HG03342 (cell line): Measurements from ENCODE around the gene UBE2H.
"Not testable (repeated sequence)": the region's sequence is repeated elsewhere in the genome, so short reads cannot be mapped to it uniquely, and the experiment has no call there.

ENCODE experiments used
- ATAC-seq: cut with Tn5 transposase; IDR thresholded peaks from one replicate; pipeline ENCODE4 v1.9.1; 2021; ENCODE audit warnings: mild to moderate bottlenecking, moderate library complexity; ENCODE audit not compliant: unreplicated experiment

Gene UBE2H

DNA sequence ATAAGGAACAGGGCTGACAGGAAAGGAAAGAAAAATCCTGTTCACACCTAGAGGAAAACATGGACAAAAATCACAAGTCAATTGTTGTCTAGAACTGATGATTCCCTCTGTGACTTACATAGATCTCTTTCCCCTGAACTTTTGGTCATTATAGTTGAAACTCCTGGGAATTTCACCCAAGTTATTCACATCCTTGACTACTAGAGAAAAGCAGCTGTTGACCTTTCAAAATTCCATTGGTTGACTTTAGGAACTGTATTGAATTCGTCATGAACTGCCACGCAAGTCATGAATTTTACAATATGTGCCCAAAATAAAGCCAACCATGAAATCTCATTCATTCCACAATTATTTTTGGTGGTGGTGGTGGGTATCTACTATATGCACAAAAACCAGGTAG lies 104.3 kb downstream of the UBE2H start:
- ATAC-seq, result no peak

DNA sequence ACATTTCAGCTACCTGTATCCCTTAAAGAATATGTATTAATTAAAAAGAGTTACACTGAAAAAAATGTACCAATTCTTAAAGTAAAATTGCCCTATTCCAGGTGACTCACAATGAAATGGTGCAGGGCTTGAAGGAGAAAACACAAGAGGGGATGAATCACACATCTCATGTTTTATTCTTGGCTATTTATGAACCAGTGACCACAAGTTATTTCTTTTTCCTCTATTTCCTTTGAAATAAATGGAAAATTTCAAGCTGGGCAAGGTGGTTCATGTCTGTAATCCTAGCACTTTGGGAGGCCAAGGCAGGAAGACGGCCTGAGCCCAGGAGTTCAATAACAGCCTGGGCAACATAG lies 106.8 kb downstream of the UBE2H start:
- no peak for ATAC-seq

DNA sequence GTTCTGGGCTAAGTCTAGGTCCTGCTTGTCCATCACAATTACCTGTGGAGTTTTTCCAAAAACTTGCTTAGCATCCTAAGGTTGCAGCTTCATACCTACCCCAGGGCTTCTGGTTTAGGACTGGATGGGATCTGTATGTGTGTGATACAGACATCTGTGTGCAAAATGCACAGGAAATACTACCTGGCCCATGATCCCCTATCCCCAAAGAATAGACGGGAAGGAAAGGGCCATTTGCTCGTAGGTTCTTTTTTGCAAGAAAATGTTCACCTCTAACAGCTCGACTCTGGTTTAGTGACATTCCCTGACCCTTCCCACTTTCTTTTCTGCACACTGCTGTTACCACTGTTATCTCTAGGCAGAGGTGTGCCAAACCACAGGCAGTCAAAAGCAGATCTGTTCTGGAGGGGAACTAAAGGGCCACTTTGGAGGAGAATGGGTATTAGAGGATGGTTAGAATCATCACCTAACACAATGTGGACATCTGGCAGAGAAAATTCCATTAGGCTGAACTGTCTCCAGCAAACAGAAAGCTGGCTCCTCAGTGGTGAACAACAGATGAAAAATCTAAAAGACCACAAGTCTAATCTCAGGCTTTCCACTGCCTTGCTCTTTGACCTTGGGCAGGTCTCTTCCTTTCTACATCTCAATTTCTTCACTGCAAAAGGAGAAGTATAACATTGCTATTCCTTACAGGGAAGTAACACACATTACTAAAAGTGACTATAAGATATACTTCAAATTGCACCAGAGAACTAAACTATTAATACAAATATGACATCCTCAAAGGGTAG lies 107.4 kb downstream of the UBE2H start:
- ATAC-seq, result no peak

DNA sequence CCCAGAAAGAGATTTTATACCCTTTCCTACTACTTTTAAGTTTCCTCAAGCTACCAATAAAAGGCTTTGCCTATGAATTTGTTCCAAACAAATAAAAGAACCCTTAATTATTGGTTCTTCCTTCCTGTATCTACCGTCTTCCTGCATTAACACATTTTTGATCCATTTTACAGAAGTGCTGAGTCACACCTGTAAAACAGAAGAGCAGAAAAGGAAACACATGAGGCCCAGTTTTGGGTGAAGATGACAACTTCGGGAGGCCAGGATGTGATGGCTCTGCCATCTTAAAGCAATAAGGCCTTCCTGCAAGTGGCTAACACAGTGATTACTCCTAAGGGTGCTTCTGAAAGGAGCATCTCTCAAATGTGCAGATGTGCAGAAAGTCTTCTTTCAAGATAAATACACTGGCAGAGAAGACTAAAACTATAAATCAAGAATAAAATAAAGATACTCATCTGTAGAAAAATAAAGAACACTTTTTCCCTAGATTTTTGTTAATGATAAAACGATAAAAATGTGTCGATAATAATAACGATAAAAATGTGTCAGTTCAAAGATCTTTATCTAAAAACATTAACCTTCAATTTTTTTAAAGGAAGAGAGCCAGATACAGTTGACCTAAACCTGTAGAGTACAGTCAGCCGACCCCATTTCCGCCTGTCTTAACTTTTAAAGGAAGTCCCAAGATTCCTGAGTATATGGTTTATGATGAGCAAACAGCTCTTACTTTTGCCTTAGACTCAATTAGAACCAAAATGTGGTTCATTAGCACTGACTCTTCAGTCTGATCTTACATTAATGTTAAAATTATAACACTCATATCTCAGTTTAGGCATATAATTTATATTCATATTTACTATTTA lies 108.6 kb downstream of the UBE2H start:
- ATAC-seq, result no peak

DNA sequence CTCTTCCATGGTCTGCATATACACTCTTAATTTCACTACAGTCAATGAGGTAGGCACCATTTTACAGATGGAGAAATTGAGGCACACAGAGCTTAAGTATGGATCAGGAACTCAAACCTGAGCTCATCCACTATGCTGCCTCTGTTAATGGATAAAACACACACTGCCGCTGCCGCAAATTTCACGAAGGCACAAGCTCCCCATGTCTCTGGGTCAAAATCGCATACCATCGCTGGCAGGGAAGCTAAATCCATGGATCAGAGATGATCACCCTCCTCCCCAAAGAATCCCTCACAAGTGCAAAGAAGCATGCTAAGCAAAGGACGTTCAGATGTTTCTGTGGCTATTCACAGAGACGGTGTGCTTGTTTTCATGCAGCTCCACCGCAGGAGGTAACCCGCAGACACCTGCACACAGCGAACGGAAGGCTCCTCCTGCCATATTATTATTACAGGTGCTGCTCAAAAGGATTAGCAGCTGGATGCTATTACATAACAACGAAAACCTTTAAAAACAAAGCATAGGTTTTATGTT lies 109.3 kb downstream of the UBE2H start:
- no peak for ATAC-seq

DNA sequence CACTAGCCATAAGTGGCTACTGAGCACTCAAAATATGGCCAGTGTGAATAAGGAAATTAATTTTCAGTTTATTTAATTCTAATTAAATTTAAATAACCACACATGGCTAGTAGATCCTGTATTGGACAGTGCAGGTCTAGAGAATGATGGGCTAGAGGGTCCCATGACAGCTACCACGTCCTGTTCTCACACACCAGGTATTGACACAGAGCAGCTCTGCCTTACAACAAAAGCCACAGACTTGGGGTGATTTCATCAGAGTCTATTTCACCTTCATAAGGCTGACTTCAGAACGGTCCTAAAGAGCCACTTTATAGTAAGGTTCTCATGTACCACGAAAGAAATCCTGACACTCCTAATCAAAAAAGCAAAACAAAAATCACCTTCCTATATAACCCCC lies 111.3 kb downstream of the UBE2H start:
- ATAC-seq, result no peak

DNA sequence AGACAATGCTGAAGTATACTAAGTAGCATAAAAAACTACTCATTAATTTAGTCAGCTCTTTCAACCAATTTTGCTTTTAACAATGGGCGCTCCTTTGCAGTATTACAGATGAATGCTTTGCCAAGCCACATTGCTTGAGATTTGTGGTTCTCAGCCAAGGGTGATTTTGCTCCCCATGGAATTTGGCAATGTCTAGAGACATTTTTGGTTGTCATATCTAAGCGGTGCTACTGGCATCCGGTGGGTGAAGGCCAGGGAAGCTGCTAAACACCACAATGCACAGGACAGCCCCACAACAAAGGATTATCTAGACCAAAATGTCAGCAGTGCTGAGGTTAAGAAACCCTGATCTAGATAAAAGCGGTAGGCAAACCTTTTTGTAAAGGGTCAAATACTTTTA lies 112.0 kb downstream of the UBE2H start:
- ATAC-seq, result no peak

DNA sequence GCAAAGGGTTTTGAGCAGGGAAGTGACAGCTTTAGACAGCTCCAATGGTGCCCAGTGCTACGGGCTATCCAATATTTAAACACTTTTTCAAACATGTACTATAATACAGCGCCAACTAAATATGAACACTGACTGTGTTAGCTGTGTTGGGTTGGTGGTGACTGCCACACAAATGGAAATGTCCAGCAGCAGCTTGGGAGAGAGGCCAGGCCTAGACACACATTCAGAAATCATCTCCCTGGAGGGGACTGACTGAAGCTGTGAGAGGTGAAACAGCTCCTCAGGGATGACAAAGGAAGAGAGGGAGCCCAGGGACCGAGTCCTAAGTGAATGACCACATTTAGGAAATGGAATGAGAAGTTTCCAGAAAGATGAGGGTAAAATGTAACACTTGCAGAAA lies 115.8 kb downstream of the UBE2H start:
- ATAC-seq, result no peak

DNA sequence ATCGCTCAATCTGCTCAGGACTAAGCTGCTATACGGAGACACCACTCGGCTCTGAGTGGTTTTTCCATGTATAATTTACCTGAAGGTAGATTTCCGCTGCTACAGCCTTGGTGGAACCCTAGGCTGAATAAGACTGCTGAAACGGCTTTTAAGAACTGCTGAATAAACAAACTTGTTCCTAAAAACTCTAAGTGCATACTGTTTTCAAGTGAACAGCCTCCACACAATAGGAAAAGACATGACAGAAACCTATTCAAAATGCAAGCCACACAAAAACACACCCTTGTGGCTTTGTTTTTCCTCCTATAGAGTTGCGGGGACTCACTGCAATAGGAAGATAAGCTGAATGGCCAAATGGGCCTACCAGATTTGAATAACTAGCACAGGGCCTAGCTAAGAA lies 117.2 kb downstream of the UBE2H start:
- ATAC-seq, result no peak

DNA sequence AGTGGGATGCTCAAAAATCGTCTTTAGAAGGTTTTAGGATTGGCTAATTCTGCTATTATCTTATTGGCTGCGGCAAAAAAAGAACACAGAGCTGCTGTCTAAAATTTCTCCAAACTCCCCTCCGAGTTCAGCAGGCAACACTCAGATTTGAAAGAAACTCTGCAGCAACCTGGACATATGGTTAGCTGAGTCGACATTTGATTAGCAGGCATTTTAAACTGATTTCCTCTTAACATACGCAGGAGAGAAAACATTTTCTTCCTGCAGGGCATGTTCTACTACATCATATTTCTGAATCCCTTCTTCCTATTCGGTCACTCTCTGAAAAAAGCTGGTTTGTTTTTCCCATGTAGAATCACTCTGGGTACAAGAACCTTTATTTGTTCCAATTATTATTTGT lies 119.4 kb downstream of the UBE2H start:
- not testable (repeated sequence) for ATAC-seq

DNA sequence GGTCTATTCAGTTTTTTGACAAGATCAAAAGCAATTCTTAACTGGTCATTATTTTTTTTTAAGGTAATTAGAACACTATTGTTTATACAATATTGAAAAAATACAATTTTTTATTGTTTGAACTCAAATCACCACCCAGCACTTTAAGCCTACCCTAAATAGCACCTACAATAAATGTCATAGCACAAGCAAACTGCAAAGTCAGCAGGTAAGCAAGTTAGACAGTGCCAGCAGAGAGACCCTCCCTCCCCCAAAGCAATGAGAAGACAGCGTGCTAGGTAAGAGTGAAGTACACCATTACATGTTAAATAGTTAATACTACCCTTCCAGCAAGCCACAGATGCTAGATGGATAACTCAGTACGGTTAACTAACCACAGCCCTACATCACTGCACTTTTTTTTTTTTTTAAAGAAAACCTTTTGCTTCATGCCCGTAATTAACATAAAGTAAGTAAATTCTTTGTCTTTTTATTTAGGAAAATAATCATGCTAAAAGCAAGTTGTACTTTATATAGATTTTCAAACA lies 120.0 kb downstream of the UBE2H start:
- ATAC-seq, result no peak

DNA sequence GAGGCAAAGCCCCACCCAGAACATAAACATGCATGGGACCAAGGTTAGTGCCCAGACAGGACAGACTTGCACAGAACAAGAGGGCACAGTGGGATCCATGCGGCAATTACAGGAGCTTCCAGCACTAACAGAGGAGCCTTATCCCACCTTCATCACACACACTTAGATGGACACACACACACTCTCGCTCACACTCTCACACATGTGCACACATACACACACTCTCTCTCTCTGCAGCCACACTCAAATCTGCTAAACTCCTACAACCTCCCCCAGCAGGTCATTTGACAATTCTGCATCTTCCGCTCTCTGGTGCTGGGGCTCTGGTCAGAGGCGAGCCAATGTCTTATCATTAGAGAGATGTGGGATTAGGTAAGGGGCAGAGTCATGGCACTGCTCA lies 120.5 kb downstream of the UBE2H start:
- ATAC-seq, result no peak

DNA sequence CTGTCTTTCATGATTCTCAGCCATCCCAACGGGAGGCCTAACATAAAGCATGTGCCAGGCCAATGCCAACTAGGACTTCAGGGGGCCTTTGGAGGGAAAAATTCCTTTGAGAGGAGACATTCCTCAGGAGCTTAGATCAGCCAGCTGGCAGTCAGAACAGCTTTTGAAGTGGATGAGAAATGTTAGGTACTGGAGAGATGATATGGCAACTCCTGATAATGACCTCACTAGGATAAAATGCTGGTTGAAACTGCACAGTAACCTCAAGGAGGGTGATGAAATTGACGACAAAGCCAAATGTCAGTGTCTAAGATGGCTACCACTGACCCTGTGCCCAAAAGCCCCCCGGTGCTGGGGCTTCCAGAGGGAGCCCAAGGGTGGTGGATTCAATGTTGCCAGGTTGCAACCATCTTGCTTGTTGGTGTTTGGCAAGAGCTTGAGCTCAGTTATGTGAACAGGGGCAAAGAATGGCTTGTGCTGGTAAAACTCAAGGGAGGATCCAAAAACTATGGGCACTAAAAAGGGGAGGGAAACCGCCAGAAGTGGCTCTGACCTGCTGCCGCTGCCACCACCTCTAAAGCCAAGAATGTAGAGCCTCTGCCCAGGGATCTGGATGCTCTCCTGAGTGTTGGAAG lies 121.2 kb downstream of the UBE2H start:
- ATAC-seq, result no peak

DNA sequence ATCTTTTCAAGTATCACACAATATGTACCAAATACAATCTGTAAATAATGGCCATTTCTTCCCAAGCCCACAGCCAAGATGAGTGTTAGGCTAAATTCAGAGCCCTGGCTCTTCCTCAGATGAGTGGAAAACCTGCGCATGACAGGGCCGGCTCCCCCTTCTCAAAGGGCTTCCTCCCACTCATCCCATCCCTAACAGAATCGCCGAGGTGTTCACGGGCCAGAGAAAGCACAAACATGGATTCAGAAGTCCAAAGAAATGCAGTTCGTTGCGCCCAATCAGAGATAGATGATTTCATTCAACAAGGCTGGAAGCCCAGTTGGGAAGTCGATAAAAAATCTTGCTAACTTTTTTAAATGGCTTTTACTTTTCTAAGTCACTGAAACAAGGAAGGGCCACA lies 121.8 kb downstream of the UBE2H start:
- no peak for ATAC-seq

DNA sequence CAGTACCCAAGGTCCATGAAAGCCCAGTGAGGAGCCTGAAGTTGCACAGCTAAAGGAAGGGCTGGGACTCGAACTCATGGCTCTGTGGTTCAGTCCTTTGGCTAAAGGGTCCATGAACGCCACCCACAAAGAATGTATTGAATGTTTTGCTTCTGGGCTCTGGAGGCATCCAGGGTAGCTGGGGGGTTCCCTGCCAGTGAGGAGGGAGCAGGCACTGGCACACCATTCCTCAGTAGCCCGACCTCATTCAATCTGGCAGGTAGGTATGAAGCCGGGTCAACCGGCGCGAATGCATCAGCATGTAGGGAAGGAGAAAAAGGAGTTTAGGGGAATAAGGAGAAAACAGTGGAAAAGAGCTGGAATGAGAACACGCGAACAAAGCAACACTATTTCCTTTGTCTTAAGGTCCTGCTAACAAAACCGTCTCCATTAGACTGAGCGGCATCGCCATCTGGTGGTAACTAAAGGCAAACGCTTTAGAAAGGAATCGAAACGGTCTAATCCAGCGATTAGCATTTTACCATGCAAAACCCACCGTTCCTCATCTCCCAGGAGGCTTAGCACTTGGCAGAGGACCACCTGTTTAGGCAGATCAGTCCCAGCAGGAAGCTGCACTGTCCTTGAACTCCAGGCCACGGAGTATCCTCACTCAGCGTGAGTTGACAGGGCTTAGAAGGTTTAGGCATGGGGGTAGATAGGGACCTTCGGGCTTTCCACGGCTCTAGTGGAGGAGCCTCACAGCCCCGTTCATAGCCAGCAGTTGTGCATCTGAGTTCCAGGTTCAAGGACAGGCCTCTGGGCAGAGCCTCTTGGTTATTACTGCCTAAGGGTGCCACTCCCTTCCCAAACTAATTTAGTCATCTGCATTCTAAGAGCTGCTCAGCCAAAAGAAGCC lies 122.8 kb downstream of the UBE2H start:
- ATAC-seq, result no peak

DNA sequence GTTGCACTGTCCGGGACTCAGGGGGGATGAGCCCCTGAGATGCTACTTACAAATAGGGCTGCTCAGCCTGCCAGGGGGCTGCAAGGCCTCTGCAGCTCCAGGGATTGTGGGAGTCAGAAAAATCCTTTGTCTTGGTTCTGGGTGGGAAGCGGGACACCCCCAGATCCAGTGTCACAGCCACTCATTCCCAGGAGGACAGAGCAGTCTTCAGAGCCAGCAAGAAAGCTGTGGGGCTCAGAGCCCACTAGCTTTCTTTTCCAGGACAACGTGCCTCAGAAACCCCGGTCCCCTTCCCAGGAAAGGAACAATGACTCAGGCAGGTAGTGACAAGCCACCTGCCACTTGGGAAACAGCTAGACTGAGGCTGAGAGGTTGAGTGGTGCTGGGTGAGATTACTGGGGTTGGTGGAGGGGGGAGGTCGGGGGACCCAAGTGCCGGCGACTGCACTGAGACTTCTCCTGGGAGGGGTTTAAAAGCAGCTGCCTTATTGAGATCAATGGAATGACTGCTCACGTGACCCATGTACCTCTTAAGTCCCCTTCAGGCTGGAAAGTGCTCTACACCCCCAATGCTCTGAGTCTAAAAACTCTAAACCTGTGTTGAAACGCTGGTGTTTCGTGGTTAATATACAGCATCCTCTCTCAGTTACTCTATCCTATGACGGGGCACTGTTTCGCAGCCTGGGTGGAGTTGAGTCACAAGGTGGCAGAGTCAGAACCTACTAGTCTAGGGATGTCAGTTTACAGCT lies 123.6 kb downstream of the UBE2H start:
- no peak for ATAC-seq

DNA sequence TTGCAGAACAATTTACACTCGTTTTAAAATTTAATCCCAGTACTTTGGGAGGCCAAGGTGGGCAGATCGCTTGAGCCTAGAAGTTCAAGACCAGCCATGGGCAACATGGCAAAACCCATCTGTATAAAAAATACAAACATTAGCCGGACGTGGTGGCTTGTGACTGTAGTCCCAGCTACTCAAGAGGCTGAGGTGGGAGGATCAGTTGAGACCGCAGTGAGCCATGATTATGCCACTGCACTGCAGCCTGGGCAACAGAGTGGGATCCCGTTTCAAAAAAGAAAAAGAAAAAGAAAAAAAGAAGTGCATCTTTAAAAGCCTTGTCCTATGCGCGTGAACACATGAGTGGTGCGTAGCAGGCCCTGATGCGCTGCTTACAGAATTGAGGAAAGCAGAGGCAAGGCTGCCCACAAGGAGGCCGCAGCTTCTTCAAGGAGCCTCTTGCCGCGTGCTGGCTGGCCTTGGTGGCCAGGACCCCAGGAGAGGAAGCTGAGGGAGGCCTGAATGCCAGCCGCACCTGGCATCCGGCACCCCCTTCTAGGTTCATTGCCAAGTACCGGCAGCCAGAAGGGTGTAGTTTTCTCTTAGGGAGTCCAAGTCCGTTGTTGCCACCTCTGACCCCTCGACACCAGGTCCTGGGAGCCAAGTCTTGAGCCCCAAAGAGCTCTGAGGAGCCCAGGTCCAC lies 124.5 kb downstream of the UBE2H start:
- ATAC-seq, result no peak

DNA sequence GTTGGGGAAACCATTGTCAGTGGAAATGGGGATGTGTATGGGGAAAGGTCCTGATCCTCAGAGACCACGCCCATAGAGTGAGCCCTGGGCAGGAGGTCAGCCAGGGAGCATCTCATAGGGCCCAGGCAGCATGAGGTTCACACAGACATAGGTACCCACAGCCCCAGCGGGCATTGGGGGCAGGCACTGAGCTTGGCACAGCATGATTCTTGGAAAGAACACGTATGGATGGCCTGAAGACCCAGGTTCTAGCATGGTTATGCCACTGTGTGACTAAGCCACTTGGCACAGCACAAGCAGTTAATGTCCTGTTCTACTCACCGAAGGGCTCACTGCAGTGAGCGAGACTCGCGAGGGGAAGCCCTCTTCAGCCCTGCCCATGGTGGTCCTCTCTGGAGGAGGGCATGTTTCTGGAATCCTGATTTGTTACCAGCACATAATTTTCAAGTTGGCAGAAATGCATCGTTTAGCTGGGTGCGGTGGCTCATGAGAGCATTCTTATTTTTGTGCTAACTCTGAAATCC lies 125.2 kb downstream of the UBE2H start:
- ATAC-seq, result no peak

DNA sequence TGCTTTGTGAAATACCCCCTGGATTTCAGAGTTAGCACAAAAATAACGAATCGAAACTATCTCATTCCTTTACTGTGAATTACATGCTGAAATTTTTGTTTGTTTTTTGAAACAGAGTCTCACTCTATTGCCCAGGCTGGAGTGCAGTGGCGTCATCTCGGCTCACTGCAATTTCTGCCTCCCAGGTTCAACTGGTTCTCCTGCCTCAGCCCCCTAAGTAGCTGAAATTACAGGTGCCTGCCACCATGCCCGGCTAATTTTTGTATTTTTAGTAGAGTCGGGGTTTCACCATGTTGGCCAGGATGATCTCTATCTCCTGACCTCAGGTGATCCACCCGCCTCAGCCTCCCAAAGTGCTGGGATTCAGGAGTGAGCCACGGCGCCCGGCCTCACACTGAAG lies 125.9 kb downstream of the UBE2H start:
- not testable (repeated sequence) for ATAC-seq
